22Rv1 (cell line): ENCODE measurements around the gene BSPH1.
"Not testable (repeated sequence)": the region's sequence is repeated elsewhere in the genome, so short reads cannot be mapped to it uniquely, and the experiment has no call there.

Source experiments
- H3K27ac ChIP-seq: fragments of 450-650 bp; 2 replicates; pipeline ENCODE4 v1.5.1; 2017
- CTCF ChIP-seq: fragments of 450-650 bp; IDR thresholded peaks from 2 replicates; pipeline ENCODE4 v1.5.1; 2017; ENCODE audit warnings: mild to moderate bottlenecking

Gene BSPH1

DNA sequence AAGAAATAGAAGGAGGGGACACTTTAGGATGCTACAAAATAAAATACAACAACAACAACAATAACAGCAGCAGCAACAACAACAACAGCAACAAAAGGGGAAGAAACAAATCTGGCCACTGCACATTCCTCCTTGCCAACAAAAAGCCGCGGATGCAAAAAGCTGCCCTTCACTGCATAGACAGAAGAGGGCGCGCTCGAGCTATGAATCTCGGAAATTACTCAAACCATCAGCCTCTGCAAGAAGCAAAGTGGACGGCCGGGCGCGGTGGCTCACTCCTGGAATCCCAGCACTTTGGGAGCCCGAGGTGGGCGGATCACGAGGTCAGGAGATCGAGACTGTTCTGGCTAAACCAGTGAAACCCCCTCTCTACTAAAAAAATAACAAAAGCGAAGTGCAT is 71.9 kb downstream of the BSPH1 start:
- H3K27ac ChIP-seq: not testable (repeated sequence)
- TF ChIP-seq CTCF: peak; percentile 22; the same call in 1 of the 2 replicates
